PC-9 (cell line): ENCODE data around the gene OSM.

Experiments used
- CTCF ChIP-seq: fragments of 200-600 bp; sonication (generic); conservative IDR thresholded peaks from 2 replicates; pipeline ENCODE4 v1.6.1; 2017; ENCODE audit warnings: mixed run types, antibody characterized with exemption, mild to moderate bottlenecking, moderate library complexity
- EZH2 ChIP-seq: fragments of 200-600 bp; sonication (generic); IDR thresholded peaks from 2 replicates; pipeline ENCODE4 v1.8.0; 2017; ENCODE audit warnings: antibody characterized with exemption, low read depth

GRCh38 chr22:30238136-30238535 lies 28.5 kb downstream of the OSM start:
- no peak for TF ChIP-seq CTCF
- TF ChIP-seq EZH2 = no peak
